Karpas-422 (cell line): ENCODE data around the gene CCR2. TPM values are rescaled to one million over a fixed set of nuclear protein-coding genes. Genes with fewer than 3 reads are reported as not detected.

ENCODE experiments used
- DNase-seq: peaks from one replicate; pipeline ENCODE4 v3.0.0-alpha.2; 2015
- H2AFZ ChIP-seq: fragments of 200-600 bp; sonication (generic); 2 replicates; pipeline ENCODE4 v1.6.1; 2014; ENCODE audit warnings: antibody characterized with exemption, low read length, mixed read lengths
- H3K27ac ChIP-seq: fragments of 200-600 bp; sonication (generic); 2 replicates; pipeline ENCODE4 v1.5.1; 2014; ENCODE audit warnings: mild to moderate bottlenecking, low read length, moderate library complexity
- H3K27me3 ChIP-seq: fragments of 200-600 bp; sonication (generic); 2 replicates; pipeline ENCODE4 v1.6.1; 2014; ENCODE audit warnings: low read length, mixed read lengths
- H3K36me3 ChIP-seq: fragments of 200-600 bp; sonication (generic); 2 replicates; pipeline ENCODE4 v1.6.1; 2014; ENCODE audit warnings: low read length, mixed read lengths; ENCODE audit not compliant: insufficient read depth
- H3K4me1 ChIP-seq: fragments of 200-600 bp; sonication (generic); 2 replicates; pipeline ENCODE4 v1.6.1; 2014; ENCODE audit warnings: mild to moderate bottlenecking, low read length, mixed read lengths
- H3K4me2 ChIP-seq: fragments of 200-600 bp; sonication (generic); 2 replicates; pipeline ENCODE4 v1.6.1; 2014; ENCODE audit warnings: low read length, low read depth, mild to moderate bottlenecking; ENCODE audit not compliant: poor library complexity, severe bottlenecking
- H3K4me3 ChIP-seq: fragments of 200-600 bp; sonication (generic); 2 replicates; pipeline ENCODE4 v1.5.1; 2014; ENCODE audit warnings: mild to moderate bottlenecking, antibody characterized with exemption, low read length, mixed read lengths
- H3K79me2 ChIP-seq: fragments of 200-600 bp; sonication (generic); 2 replicates; pipeline ENCODE4 v1.6.1; 2014; ENCODE audit warnings: mild to moderate bottlenecking, low read length, mixed read lengths
- H3K9ac ChIP-seq: fragments of 200-600 bp; sonication (generic); 2 replicates; pipeline ENCODE4 v1.6.0; 2014; ENCODE audit warnings: low read length
- H3K9me2 ChIP-seq: fragments of 200-600 bp; sonication (generic), shearing (Covaris generic); replicated peaks from 2 replicates; pipeline ENCODE4 v1.6.0; 2014; ENCODE audit warnings: mild to moderate bottlenecking, low read length, moderate library complexity; ENCODE audit not compliant: insufficient read depth
- H3K9me3 ChIP-seq: fragments of 300-700, 200-600 bp; sonication (generic); 2 replicates; pipeline ENCODE4 v1.6.1; 2014; ENCODE audit warnings: low read length, mixed read lengths
- H4K20me1 ChIP-seq: fragments of 200-600 bp; sonication (generic); 2 replicates; pipeline ENCODE4 v1.6.1; 2014; ENCODE audit warnings: mild to moderate bottlenecking, antibody characterized with exemption, low read length, low read depth; ENCODE audit not compliant: insufficient read depth
- total RNA-seq: library from RNA; depleted of rRNA; stranded (reverse); fragments of >200 nt; shearing (Covaris generic); gene quantifications from 2 replicates; pipeline ENCODE4 v1.2.3, GENCODE V29; 2014; ENCODE audit warnings: low replicate concordance; rRNA removed

CCR2 gene
- not detected in 2 replicates for total RNA-seq

- no peak within 1 kb of the TSS for H3K4me3 ChIP-seq
- H3K4me2 ChIP-seq: no peak within 1 kb of the TSS
- H3K4me1 ChIP-seq: peaks cover 3% of the 10 kb centered on the region; the same call in 1 of the 2 replicates
- H2AFZ ChIP-seq: no peak within 1 kb of the TSS
- no peak within 1 kb of the TSS for H3K9ac ChIP-seq
- H3K27me3 ChIP-seq: no peaks in the 10 kb centered on the region; the same call in 1 of the 2 replicates
- H3K9me3 ChIP-seq: no peaks in the 10 kb centered on the region
- no peak for DNase-seq
- no peak within 1 kb of the TSS for H3K27ac ChIP-seq
- H3K36me3 ChIP-seq: no peaks in the 10 kb centered on the region
- no peaks in the 10 kb centered on the region for H3K9me2 ChIP-seq
- H4K20me1 ChIP-seq: no peaks in the 10 kb centered on the region
- H3K79me2 ChIP-seq: no peaks in the 10 kb centered on the region
Measured at GRCh38 chr3:46353647-46354410, at the start of gene CCR2. TSS of gene CCR2 (plus strand) at chr3:46354111. CDS start at chr3:46357528, 3,417 bp downstream.

GRCh38 chr3:46304739-46305138 lies 49.2 kb upstream of the CCR2 start:
- Histone ChIP-seq H3K79me2 (no peaks in the 10 kb centered on the region), H4K20me1 (no peaks in the 10 kb centered on the region), H3K9me2 (no peaks in the 10 kb centered on the region), H3K9me3 (no peaks in the 10 kb centered on the region), H3K4me2 (no peak overlapping the region), H3K27me3 (no peaks in the 10 kb centered on the region), H3K36me3 (no peaks in the 10 kb centered on the region), H2AFZ (no peak overlapping the region), H3K27ac (no peak overlapping the region), H3K9ac (no peak overlapping the region), H3K4me1 (peaks cover 13% of the 10 kb centered on the region), H3K4me3 (no peak overlapping the region)
- DNase-seq: no peak

GRCh38 chr3:46312991-46313390 lies 40.9 kb upstream of the CCR2 start:
- Histone ChIP-seq H3K36me3 (no peaks in the 10 kb centered on the region), H3K4me1 (no peaks in the 10 kb centered on the region), H3K4me2 (no peak overlapping the region), H4K20me1 (no peaks in the 10 kb centered on the region), H3K9me2 (no peaks in the 10 kb centered on the region), H3K79me2 (no peaks in the 10 kb centered on the region), H3K4me3 (no peak overlapping the region), H3K9ac (no peak overlapping the region), H3K27me3 (no peaks in the 10 kb centered on the region), H2AFZ (no peak overlapping the region), H3K9me3 (no peaks in the 10 kb centered on the region), H3K27ac (no peak overlapping the region)
- no peak for DNase-seq

GRCh38 chr3:46314517-46314916 lies 39.4 kb upstream of the CCR2 start:
- Histone ChIP-seq H2AFZ (no peak overlapping the region), H3K27me3 (no peaks in the 10 kb centered on the region), H3K9me3 (no peaks in the 10 kb centered on the region), H3K9ac (no peak overlapping the region), H3K4me1 (no peaks in the 10 kb centered on the region), H3K79me2 (no peaks in the 10 kb centered on the region), H4K20me1 (no peaks in the 10 kb centered on the region), H3K4me2 (no peak overlapping the region), H3K9me2 (no peaks in the 10 kb centered on the region), H3K4me3 (no peak overlapping the region), H3K27ac (no peak overlapping the region), H3K36me3 (no peaks in the 10 kb centered on the region)
- DNase-seq: no peak

- Histone ChIP-seq H3K9ac (no peak overlapping the region), H3K36me3 (no peaks in the 10 kb centered on the region), H3K79me2 (no peaks in the 10 kb centered on the region), H4K20me1 (no peaks in the 10 kb centered on the region), H3K27ac (no peak overlapping the region), H2AFZ (no peak overlapping the region), H3K4me3 (no peak overlapping the region), H3K9me3 (no peaks in the 10 kb centered on the region), H3K9me2 (no peaks in the 10 kb centered on the region), H3K4me2 (no peak overlapping the region), H3K27me3 (no peaks in the 10 kb centered on the region), H3K4me1 (peaks cover 2% of the 10 kb centered on the region)
- no peak for DNase-seq
Measured at GRCh38 chr3:46316206-46316605, 37.7 kb upstream of the CCR2 start.

DNA sequence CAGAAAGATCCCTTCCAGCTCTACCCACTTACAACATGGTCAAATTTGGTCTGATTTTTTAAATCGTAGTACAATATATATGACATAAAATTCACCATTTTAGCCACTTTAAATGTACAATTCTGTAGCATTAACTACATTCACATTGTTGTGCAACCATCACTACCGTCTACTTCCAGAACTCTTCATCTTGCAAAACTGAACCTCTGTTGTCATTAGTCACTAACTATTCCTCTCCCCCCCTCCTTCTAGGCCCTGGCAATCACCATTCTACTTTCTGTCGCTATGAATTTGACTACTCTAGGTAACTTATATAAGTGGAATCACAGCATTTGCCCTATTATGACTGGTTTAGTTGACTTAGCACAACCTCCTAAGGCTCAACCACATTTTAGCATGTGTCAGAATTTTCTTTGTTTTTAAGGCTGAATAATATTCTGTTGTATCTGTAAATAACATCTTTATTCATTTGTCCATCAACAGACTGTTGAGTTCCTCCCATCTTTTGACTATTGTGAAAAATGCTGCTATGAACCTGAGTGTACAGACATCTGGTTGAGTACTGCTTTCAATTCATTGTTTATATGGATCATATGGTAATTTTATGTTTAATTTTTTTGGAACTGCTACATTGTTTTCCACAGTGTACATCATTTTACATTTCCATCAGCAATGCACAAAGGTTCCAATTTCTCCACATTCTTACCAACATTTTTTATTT lies 35.5 kb upstream of the CCR2 start:
- peaks cover 10% of the 10 kb centered on the region for H3K4me1 ChIP-seq
- no peak for DNase-seq
- H3K4me2 ChIP-seq: no peak overlapping the region
- no peaks in the 10 kb centered on the region for H3K36me3 ChIP-seq
- no peak overlapping the region for H3K9ac ChIP-seq
- no peaks in the 10 kb centered on the region; the same call in 1 of the 2 replicates for H3K27me3 ChIP-seq
- H2AFZ ChIP-seq: no peak overlapping the region
- H3K79me2 ChIP-seq: no peaks in the 10 kb centered on the region
- no peaks in the 10 kb centered on the region for H3K9me3 ChIP-seq
- H4K20me1 ChIP-seq: no peaks in the 10 kb centered on the region
- H3K9me2 ChIP-seq: no peaks in the 10 kb centered on the region
- H3K4me3 ChIP-seq: no peak overlapping the region
- H3K27ac ChIP-seq: no peak overlapping the region

DNA sequence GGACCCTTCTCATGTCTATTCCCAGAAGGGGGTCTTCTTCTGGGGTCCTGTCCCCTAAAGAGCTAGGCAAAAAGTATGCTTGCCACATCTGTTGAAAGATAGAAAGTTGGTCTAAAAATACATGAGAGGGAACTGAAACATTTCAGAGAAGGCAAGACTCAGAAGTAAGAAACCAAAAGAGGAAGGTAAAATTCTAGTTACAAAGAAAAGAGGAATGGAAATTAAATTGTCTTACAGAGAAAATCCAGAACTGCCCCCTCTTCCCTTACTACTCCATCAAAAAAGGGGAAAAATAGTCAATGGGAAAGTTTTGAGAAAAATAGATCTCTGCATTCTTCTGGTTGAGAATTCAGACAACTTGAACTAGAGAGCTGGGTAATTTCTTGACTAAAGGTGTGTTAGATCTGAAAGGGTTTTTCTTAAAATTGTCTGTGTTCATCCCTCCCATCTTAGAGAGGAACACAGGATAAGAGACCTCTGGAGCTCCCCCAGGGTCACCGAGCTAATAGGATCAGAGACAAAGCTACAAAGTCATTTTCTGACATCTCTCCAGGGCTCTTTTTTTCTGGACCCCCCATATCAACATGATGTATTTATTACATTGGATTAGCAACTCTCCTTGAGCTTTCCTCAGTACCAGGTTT lies 32.3 kb upstream of the CCR2 start:
- peak overlapping the region; percentile 38 for H3K4me2 ChIP-seq
- peaks cover 18% of the 10 kb centered on the region for H3K4me1 ChIP-seq
- H3K36me3 ChIP-seq: no peaks in the 10 kb centered on the region
- H2AFZ ChIP-seq: no peak overlapping the region
- no peak overlapping the region for H3K9ac ChIP-seq
- no peaks in the 10 kb centered on the region for H4K20me1 ChIP-seq
- H3K9me2 ChIP-seq: no peaks in the 10 kb centered on the region
- DNase-seq: peak; percentile 61
- no peak overlapping the region for H3K27ac ChIP-seq
- H3K27me3 ChIP-seq: no peaks in the 10 kb centered on the region; the same call in 1 of the 2 replicates
- no peak overlapping the region for H3K4me3 ChIP-seq
- H3K79me2 ChIP-seq: no peaks in the 10 kb centered on the region
- H3K9me3 ChIP-seq: no peaks in the 10 kb centered on the region

- Histone ChIP-seq H3K36me3 (no peaks in the 10 kb centered on the region), H3K9me2 (no peaks in the 10 kb centered on the region), H3K4me1 (peaks cover 18% of the 10 kb centered on the region), H3K4me3 (no peak overlapping the region), H2AFZ (no peak overlapping the region), H3K9ac (no peak overlapping the region), H3K9me3 (no peaks in the 10 kb centered on the region), H3K79me2 (no peaks in the 10 kb centered on the region), H3K27ac (no peak overlapping the region), H4K20me1 (no peaks in the 10 kb centered on the region), H3K27me3 (no peaks in the 10 kb centered on the region; the same call in 1 of the 2 replicates), H3K4me2 (no peak overlapping the region)
- DNase-seq: no peak
Measured at GRCh38 chr3:46324036-46324435, 29.9 kb upstream of the CCR2 start.
